ENCODE measurements around the gene PCDH1.

GRCh38 chr5:141849415-141850243 lies 28.6 kb downstream of the PCDH1 start:
- TF ChIP-seq CTCF (IDR thresholded peaks at IDR 0.05; ENCODE audit: low read depth, low read length): no peak
- TF ChIP-seq EZH2phosphoT487 (IDR thresholded peaks at IDR 0.05; ENCODE audit: low read depth): no peak

All from OCI-LY3 (cell line).